KOPT-K1 (cell line): ENCODE measurements around the gene COL13A1.

Experiments used
- H3K27ac ChIP-seq: fragments of 200-600 bp; sonication (generic); 2 replicates; pipeline ENCODE4 v1.5.1; 2016; ENCODE audit warnings: antibody characterized with exemption, mild to moderate bottlenecking, low read depth, low read length; ENCODE audit not compliant: poor library complexity, severe bottlenecking
- H3K36me3 ChIP-seq: fragments of 200-600 bp; sonication (generic); 2 replicates; pipeline ENCODE4 v1.5.1; 2017; ENCODE audit warnings: antibody characterized with exemption, mild to moderate bottlenecking, low read length, moderate library complexity; ENCODE audit not compliant: insufficient read depth
- H3K9me3 ChIP-seq: fragments of 200-600 bp; sonication (generic); 2 replicates; pipeline ENCODE4 v1.5.1; 2017; ENCODE audit warnings: antibody characterized with exemption, low read length, mild to moderate bottlenecking; ENCODE audit not compliant: insufficient read depth, poor library complexity, severe bottlenecking

The COL13A1 gene

GRCh38 chr10:69842020-69842419 is 40.3 kb downstream of the COL13A1 start:
- H3K36me3 ChIP-seq: no peaks in the 10 kb centered on the region
- H3K9me3 ChIP-seq: no peaks in the 10 kb centered on the region
- no peak overlapping the region for H3K27ac ChIP-seq

- Histone ChIP-seq H3K27ac (no peak overlapping the region), H3K36me3 (no peaks in the 10 kb centered on the region), H3K9me3 (no peaks in the 10 kb centered on the region)
Observed at GRCh38 chr10:69842882-69843281, 41.2 kb downstream of the COL13A1 start.

- Histone ChIP-seq H3K27ac (no peak overlapping the region), H3K36me3 (no peaks in the 10 kb centered on the region), H3K9me3 (no peaks in the 10 kb centered on the region)
Observed at GRCh38 chr10:69843923-69844322, 42.2 kb downstream of the COL13A1 start.

GRCh38 chr10:69844698-69845097 is 43.0 kb downstream of the COL13A1 start:
- no peaks in the 10 kb centered on the region for H3K36me3 ChIP-seq
- no peak overlapping the region for H3K27ac ChIP-seq
- H3K9me3 ChIP-seq: no peaks in the 10 kb centered on the region

- H3K27ac ChIP-seq: no peak overlapping the region
- H3K36me3 ChIP-seq: no peaks in the 10 kb centered on the region
- no peaks in the 10 kb centered on the region for H3K9me3 ChIP-seq
Observed at GRCh38 chr10:69845574-69846292, 44.0 kb downstream of the COL13A1 start.

GRCh38 chr10:69846293-69846921 is 44.7 kb downstream of the COL13A1 start:
- Histone ChIP-seq H3K36me3 (no peaks in the 10 kb centered on the region), H3K27ac (no peak overlapping the region)

GRCh38 chr10:69847458-69847857 is 45.8 kb downstream of the COL13A1 start:
- no peaks in the 10 kb centered on the region for H3K9me3 ChIP-seq
- H3K27ac ChIP-seq: no peak overlapping the region
- no peaks in the 10 kb centered on the region for H3K36me3 ChIP-seq

More at GRCh38 chr10:69846293-69846921, 44.7 kb downstream of the COL13A1 start:
- H3K9me3 ChIP-seq: no peaks in the 10 kb centered on the region

- Histone ChIP-seq H3K36me3 (no peaks in the 10 kb centered on the region), H3K27ac (no peak overlapping the region), H3K9me3 (no peaks in the 10 kb centered on the region)
Observed at GRCh38 chr10:69847883-69848282, 46.2 kb downstream of the COL13A1 start.

GRCh38 chr10:69848454-69848853 is 46.7 kb downstream of the COL13A1 start:
- Histone ChIP-seq H3K27ac (no peak overlapping the region), H3K9me3 (no peaks in the 10 kb centered on the region), H3K36me3 (no peaks in the 10 kb centered on the region)

GRCh38 chr10:69849825-69850224 is 48.1 kb downstream of the COL13A1 start:
- no peaks in the 10 kb centered on the region for H3K9me3 ChIP-seq
- no peaks in the 10 kb centered on the region for H3K36me3 ChIP-seq

GRCh38 chr10:69850440-69850839 is 48.7 kb downstream of the COL13A1 start:
- Histone ChIP-seq H3K9me3 (no peaks in the 10 kb centered on the region), H3K36me3 (no peaks in the 10 kb centered on the region), H3K27ac (no peak overlapping the region)

More at GRCh38 chr10:69849825-69850224, 48.1 kb downstream of the COL13A1 start:
- no peak overlapping the region for H3K27ac ChIP-seq

- no peaks in the 10 kb centered on the region for H3K36me3 ChIP-seq
Observed at GRCh38 chr10:69851306-69851705, 49.6 kb downstream of the COL13A1 start.

GRCh38 chr10:69853064-69853463 is 51.4 kb downstream of the COL13A1 start:
- H3K27ac ChIP-seq: no peak overlapping the region
- H3K36me3 ChIP-seq: no peaks in the 10 kb centered on the region
- H3K9me3 ChIP-seq: no peaks in the 10 kb centered on the region

More at GRCh38 chr10:69851306-69851705, 49.6 kb downstream of the COL13A1 start:
- H3K27ac ChIP-seq: no peak overlapping the region
- no peaks in the 10 kb centered on the region for H3K9me3 ChIP-seq

- Histone ChIP-seq H3K36me3 (no peaks in the 10 kb centered on the region), H3K9me3 (no peaks in the 10 kb centered on the region), H3K27ac (no peak overlapping the region)
Observed at GRCh38 chr10:69854511-69855345, 53.0 kb downstream of the COL13A1 start.
